Endothelial cell of umbilical vein (primary cell): ENCODE data around the gene SLC35E2B. TPM values are rescaled to one million over a fixed set of nuclear protein-coding genes. Genes with fewer than 3 reads are reported as not detected.
"Not testable (repeated sequence)": the region's sequence is repeated elsewhere in the genome, so short reads cannot be mapped to it uniquely, and the experiment has no call there.

Experiments
- BruUV-seq: library from RNA; stranded (reverse); fragments of 400-500 nt; replicated peaks from 2 replicates; lab custom pipeline; 2021; lab: Mats Ljungman, UMichigan
- CTCF ChIA-PET: fragments of 300-600, 350-600 bp; sonication (Branson Sonifier 250); formaldehyde crosslinking; loops from one replicate; lab custom pipeline; 2021; ENCODE audit warnings: antibody characterized with exemption, inconsistent platforms; lab: Charles Lee
- POLR2A ChIA-PET: fragments of 300-600, 350-600 bp; sonication (Branson Sonifier 250); formaldehyde crosslinking; loops from one replicate; lab custom pipeline; 2021; ENCODE audit warnings: antibody characterized with exemption, inconsistent platforms; lab: Charles Lee
- DNase-seq: peaks from one replicate; pipeline ENCODE4 v3.0.0-alpha.2; 2011; ENCODE audit warnings: low read depth, low spot score
- FAIRE-seq: peaks from 2 replicates; lab custom pipeline; 2011; peaks lifted over from hg19 to GRCh38; lab: Jason Lieb, UNC
- H2AFZ ChIP-seq: 2 replicates; pipeline ENCODE4 v1.6.0; 2012; ENCODE audit warnings: low read depth, low read length, control low read depth, inconsistent platforms
- H3K27ac ChIP-seq: 2 replicates; pipeline ENCODE4 v1.5.1; 2011; ENCODE audit warnings: low read depth, mild to moderate bottlenecking, control low read depth, low read length, moderate library complexity; ENCODE audit not compliant: insufficient read depth
- H3K27me3 ChIP-seq, 2 experiments: 2 replicates each; pipeline versions ENCODE4 v1.6.0 to v1.6.1; 2011; ENCODE audit warnings: low read length in 2 of 2, mixed read lengths in 1 of 2; ENCODE audit not compliant: control insufficient read depth in 2 of 2, insufficient read depth in 2 of 2
- H3K36me3 ChIP-seq, 2 experiments: 2 replicates in 1 of 2; 3 replicates in 1 of 2; pipeline ENCODE4 v1.5.1; 2011; ENCODE audit warnings: low read length in 2 of 2, mild to moderate bottlenecking in 1 of 2, moderate library complexity in 1 of 2; ENCODE audit not compliant: control insufficient read depth in 2 of 2, insufficient read depth in 2 of 2; ENCODE audit errors: extremely low read depth in 1 of 2
- H3K4me1 ChIP-seq: 3 replicates; pipeline ENCODE4 v1.5.1; 2011; ENCODE audit warnings: mild to moderate bottlenecking, low read length; ENCODE audit not compliant: control insufficient read depth, insufficient read depth; ENCODE audit errors: extremely low read depth
- H3K4me2 ChIP-seq: 2 replicates; pipeline ENCODE4 v1.6.1; 2011; ENCODE audit warnings: low read length, control low read depth, mixed read lengths; ENCODE audit not compliant: insufficient read depth
- H3K4me3 ChIP-seq, 3 experiments: fragments of 200-600 bp in 1 of 3; sonication (generic), shearing (Covaris generic) in 1 of 3; replicated peaks in 1 of 3; 2 replicates each; pipeline ENCODE4 v1.5.1; 2011 to 2016; ENCODE audit warnings: control low read depth in 3 of 3, low read length in 3 of 3, mild to moderate bottlenecking in 2 of 3, inconsistent platforms in 1 of 3, low read depth in 1 of 3, moderate library complexity in 1 of 3; ENCODE audit not compliant: insufficient read depth in 1 of 3
- H3K79me2 ChIP-seq: 2 replicates; pipeline ENCODE4 v1.6.0; 2012; ENCODE audit warnings: low read length, inconsistent platforms; ENCODE audit not compliant: control insufficient read depth, insufficient read depth
- H3K9ac ChIP-seq: replicated peaks from 2 replicates; pipeline ENCODE3; 2011; ENCODE audit warnings: low read length, control low read depth; ENCODE audit not compliant: insufficient read depth; ENCODE audit errors: extremely low read depth
- H3K9me1 ChIP-seq: replicated peaks from 3 replicates; pipeline ENCODE4 v1.6.0; 2011; ENCODE audit warnings: mild to moderate bottlenecking, low read length; ENCODE audit not compliant: control insufficient read depth, insufficient read depth; ENCODE audit errors: extremely low read depth
- H3K9me3 ChIP-seq: replicated peaks from 2 replicates; pipeline ENCODE4 v1.5.1; 2012; ENCODE audit warnings: low read length, inconsistent platforms; ENCODE audit not compliant: control insufficient read depth, insufficient read depth
- H4K20me1 ChIP-seq: replicated peaks from 2 replicates; pipeline ENCODE3; 2011; ENCODE audit warnings: mild to moderate bottlenecking, low read length; ENCODE audit not compliant: control insufficient read depth, insufficient read depth; ENCODE audit errors: extremely low read depth
- JUN ChIP-seq: IDR thresholded peaks from 2 replicates; pipeline ENCODE4 v1.6.1; 2011; ENCODE audit warnings: borderline replicate concordance, low read depth; ENCODE audit not compliant: insufficient read length, insufficient read depth
- POLR2A ChIP-seq: IDR thresholded peaks from 2 replicates; pipeline ENCODE4 v1.6.1; 2012; ENCODE audit warnings: low read depth, mild to moderate bottlenecking, control low read depth, low read length
- POLR2AphosphoS5 ChIP-seq: IDR thresholded peaks from 2 replicates; pipeline ENCODE4 v1.6.1; 2012; ENCODE audit warnings: low read depth, mild to moderate bottlenecking, control low read depth, low read length, moderate library complexity; ENCODE audit not compliant: insufficient read depth
- dilution Hi-C: fragments of 300-500 bp; cut with MboI; formaldehyde crosslinking; loops from one replicate; pipeline ENCODE4 v1.15.0; 2019; ENCODE audit warnings: low sequenced_read_pairs; ENCODE audit not compliant: extremely low pct_ligation_motif_present
- intact Hi-C: fragments of 100-400 bp; cut with micrococcal nuclease; formaldehyde crosslinking; loops from one replicate; pipeline ENCODE4 v1.10.0; 2022
- polyA plus RNA-seq, 4 experiments: library from polyadenylated mRNA; depleted of rRNA in 3 of 4; stranded (reverse) in 3 of 4; unstranded in 1 of 4; fragments of >200 nt; gene quantifications; 2 replicates each; pipeline versions ENCODE4 v1.2.1 to v1.2.3, GENCODE V29; 2011 to 2012; ENCODE audit warnings: missing spikeins in 1 of 4
- total RNA-seq: library from RNA; stranded (reverse); gene quantifications from 2 replicates; pipeline ENCODE4 v1.2.3, GENCODE V29; 2021
- TF ChIP-seq, protein P1 (sequence below), 2 donors: IDR thresholded peaks; 1 replicate in 1 of 2; 2 replicates in 1 of 2; pipeline ENCODE4 v1.5.1; 2011; ENCODE audit warnings: low read length in 2 of 2, mild to moderate bottlenecking in 2 of 2, moderate library complexity in 2 of 2, control low read depth in 1 of 2, inconsistent platforms in 1 of 2, low read depth in 1 of 2; ENCODE audit not compliant: insufficient read depth in 1 of 2; ENCODE audit errors: extremely low read depth in 1 of 2

Gene SLC35E2B
- total and polyA plus RNA-seq, 2 donors (not counting 3 experiments of a cell fraction or from before 2014, with no cell fraction given), result 28.0 to 51.2 TPM

DNA sequence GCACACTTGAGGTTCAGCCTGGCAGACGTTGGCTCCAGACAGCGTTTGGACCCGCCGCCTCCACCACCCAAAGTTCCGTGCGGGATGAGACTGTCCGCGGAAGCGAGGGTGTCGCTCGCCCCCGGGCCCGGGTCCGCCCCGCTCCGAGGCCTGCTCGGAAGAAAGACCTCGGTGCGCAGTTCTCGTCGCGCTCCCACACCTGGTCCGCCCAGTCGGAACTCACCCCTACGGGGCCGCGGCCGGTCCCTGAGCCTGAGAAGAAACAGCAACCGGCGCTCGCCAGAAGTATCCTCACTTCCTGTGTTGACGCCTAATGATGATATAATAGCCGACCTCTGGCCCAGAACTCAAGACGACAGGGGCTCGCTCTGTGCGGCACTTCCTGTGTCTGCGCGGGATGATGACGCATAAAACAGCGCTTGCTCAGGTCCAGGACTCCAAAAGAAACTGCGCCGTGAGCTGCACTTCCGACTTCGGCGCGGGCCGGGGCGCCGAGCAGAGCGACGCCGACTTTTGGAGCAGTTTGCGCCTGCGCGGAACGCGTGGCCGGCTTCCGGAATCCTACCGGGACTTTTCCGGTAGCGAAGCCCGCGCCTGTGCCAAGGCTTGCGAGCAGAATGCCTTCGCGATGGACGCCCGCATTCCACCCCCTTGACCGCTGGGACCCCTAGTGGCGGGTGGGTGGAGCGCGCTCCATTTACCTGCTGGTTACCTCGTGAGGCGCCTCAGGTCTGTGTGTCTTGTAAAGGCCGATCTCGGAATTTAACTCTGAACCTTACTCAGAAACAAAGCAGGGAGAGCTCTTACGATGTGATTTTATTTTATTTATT is 31.7 kb upstream of the SLC35E2B start, which contains the start of gene CDK11A:
CDK11A (minus strand) TSS at position 323 of the 830 bp plus-strand sequence. CDS start 1,539 bp downstream, outside the sequence.
- CTCF ChIA-PET, result interaction anchor here (1.0 kb wide), 1 partner anchor 182 kb away, joined by 7 read pairs; no protein-coding TSS in a partner anchor
- H3K27ac ChIP-seq, result peak within 1 kb of the TSS; percentile 60
- H3K36me3 ChIP-seq, result peaks cover 0 to 12% of the 10 kb centered on the region in 2 experiments
- H3K79me2 ChIP-seq, H3K9me3 ChIP-seq, H3K4me1 ChIP-seq, H3K9me1 ChIP-seq, BruUV-seq, POLR2A ChIA-PET, H3K27me3 ChIP-seq, H2AFZ ChIP-seq, H4K20me1 ChIP-seq, H3K4me2 ChIP-seq, dilution Hi-C loops: not testable (repeated sequence)
- H3K4me3 ChIP-seq, result peak within 1 kb of the TSS; percentile 36 to 67 (median 61)
- intact Hi-C loops, result loop anchor here (5.0 kb wide), 1 partner anchor 67 kb away; the partner anchor contains the start of gene CDK11B
- TF ChIP-seq, protein P1, sequence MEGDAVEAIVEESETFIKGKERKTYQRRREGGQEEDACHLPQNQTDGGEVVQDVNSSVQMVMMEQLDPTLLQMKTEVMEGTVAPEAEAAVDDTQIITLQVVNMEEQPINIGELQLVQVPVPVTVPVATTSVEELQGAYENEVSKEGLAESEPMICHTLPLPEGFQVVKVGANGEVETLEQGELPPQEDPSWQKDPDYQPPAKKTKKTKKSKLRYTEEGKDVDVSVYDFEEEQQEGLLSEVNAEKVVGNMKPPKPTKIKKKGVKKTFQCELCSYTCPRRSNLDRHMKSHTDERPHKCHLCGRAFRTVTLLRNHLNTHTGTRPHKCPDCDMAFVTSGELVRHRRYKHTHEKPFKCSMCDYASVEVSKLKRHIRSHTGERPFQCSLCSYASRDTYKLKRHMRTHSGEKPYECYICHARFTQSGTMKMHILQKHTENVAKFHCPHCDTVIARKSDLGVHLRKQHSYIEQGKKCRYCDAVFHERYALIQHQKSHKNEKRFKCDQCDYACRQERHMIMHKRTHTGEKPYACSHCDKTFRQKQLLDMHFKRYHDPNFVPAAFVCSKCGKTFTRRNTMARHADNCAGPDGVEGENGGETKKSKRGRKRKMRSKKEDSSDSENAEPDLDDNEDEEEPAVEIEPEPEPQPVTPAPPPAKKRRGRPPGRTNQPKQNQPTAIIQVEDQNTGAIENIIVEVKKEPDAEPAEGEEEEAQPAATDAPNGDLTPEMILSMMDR (IDR thresholded peaks at IDR 0.05; ENCODE audit: extremely low read depth in 1 of 2, insufficient read depth in 1 of 2, low read depth in 1 of 2, low read length in 2 of 2), result peak in 1 of 2 donors; percentile 39
- TF ChIP-seq POLR2AphosphoS5, result peak; percentile 85
- peak; percentile 51 for TF ChIP-seq POLR2A
- TF ChIP-seq JUN, result peak; percentile 71
- peak within 1 kb of the TSS; percentile 73 for H3K9ac ChIP-seq
- FAIRE-seq (peak; percentile 97), DNase-seq (peak; percentile 100)
